HepG2 (cell line): ENCODE results near the gene TMEM269. TPM values are rescaled to one million over a fixed set of nuclear protein-coding genes. Genes with fewer than 3 reads are reported as not detected.

Experiments
- ATAC-seq: fragments of 200-7000 bp; cut with Tn5 transposase; 3 replicates; pipeline ENCODE4 v1.9.1; 2020; ENCODE audit warnings: mild to moderate bottlenecking, moderate library complexity
- BruUV-seq: library from RNA; stranded (reverse); fragments of 400-500 nt; replicated peaks from 2 replicates; lab custom pipeline; 2021; lab: Mats Ljungman, UMichigan
- CTCF ChIA-PET: fragments of 300-600 bp; formaldehyde crosslinking; extraction: SDS; loops from one replicate; lab custom pipeline; 2021; ENCODE audit warnings: low total read pairs, inconsistent platforms, low intra/inter-chr PET ratio; lab: Yijun Ruan, JAX
- POLR2A ChIA-PET: fragments of 350-600 bp; sonication (Branson Sonifier 250); formaldehyde crosslinking; loops from one replicate; lab custom pipeline; 2020; ENCODE audit warnings: antibody characterized with exemption, inconsistent platforms; lab: Yijun Ruan, JAX
- DNase-seq: peaks from one replicate; pipeline ENCODE4 v3.0.0-alpha.2; 2015; ENCODE audit warnings: low spot score
- FAIRE-seq: peaks from 3 replicates; lab custom pipeline; 2011; peaks lifted over from hg19 to GRCh38; lab: Jason Lieb, UNC
- H2AFZ ChIP-seq: one replicate; pipeline ENCODE4 v1.6.1; 2011; ENCODE audit warnings: low read length, inconsistent platforms
- H3K27ac ChIP-seq: fragments of 300-600 bp; 3 replicates; pipeline ENCODE4 v1.8.0; 2011; ENCODE audit warnings: mixed run types, mild to moderate bottlenecking, mixed read lengths, low read length, inconsistent platforms; ENCODE audit not compliant: insufficient read depth; ENCODE audit errors: extremely low read length
- H3K27me3 ChIP-seq, 2 experiments: fragments of 200-600 bp in 1 of 2; 2 replicates in 1 of 2; 3 replicates in 1 of 2; pipeline versions ENCODE4 v1.6.0 to v1.8.0; 2011; ENCODE audit warnings: low read length in 2 of 2, mild to moderate bottlenecking in 2 of 2, moderate library complexity in 2 of 2, inconsistent platforms in 1 of 2; ENCODE audit not compliant: insufficient read depth in 2 of 2, control insufficient read depth in 1 of 2
- H3K36me3 ChIP-seq, 2 experiments: fragments of 200-600 bp in 1 of 2; replicated peaks in 1 of 2; 2 replicates in 1 of 2; 3 replicates in 1 of 2; pipeline versions ENCODE4 v1.5.1 to v1.8.0; 2011; ENCODE audit warnings: low read length in 2 of 2, inconsistent platforms in 1 of 2; ENCODE audit not compliant: insufficient read depth in 2 of 2, control insufficient read depth in 1 of 2
- H3K4me1 ChIP-seq: 2 replicates; pipeline ENCODE4 v1.5.1; 2012; ENCODE audit warnings: low read length, inconsistent platforms; ENCODE audit not compliant: insufficient read depth
- H3K4me2 ChIP-seq: 2 replicates; pipeline ENCODE4 v1.6.0; 2011; ENCODE audit warnings: low read depth, low read length, inconsistent platforms
- H3K4me3 ChIP-seq, 3 experiments: fragments of 200-600 bp in 1 of 3; sonication (generic), shearing (Covaris generic) in 1 of 3; replicated peaks in 1 of 3; 2 replicates each; pipeline ENCODE4 v1.5.1; 2011 to 2016; ENCODE audit warnings: low read length in 3 of 3, inconsistent platforms in 2 of 3, low read depth in 2 of 3, mild to moderate bottlenecking in 2 of 3, control low read depth in 1 of 3, mixed read lengths in 1 of 3; ENCODE audit not compliant: insufficient read depth in 1 of 3
- H3K79me2 ChIP-seq: one replicate; pipeline ENCODE4 v1.6.1; 2011; ENCODE audit warnings: low read length, inconsistent platforms; ENCODE audit not compliant: insufficient read depth
- H3K9ac ChIP-seq: 2 replicates; pipeline ENCODE4 v1.6.0; 2011; ENCODE audit warnings: mild to moderate bottlenecking, low read depth, low read length, inconsistent platforms; ENCODE audit not compliant: insufficient read depth
- H3K9me3 ChIP-seq: 2 replicates; pipeline ENCODE4 v1.5.1; 2012; ENCODE audit warnings: mild to moderate bottlenecking, low read length
- H4K20me1 ChIP-seq: 2 replicates; pipeline ENCODE4 v1.6.0; 2011; ENCODE audit warnings: inconsistent platforms, mild to moderate bottlenecking, low read length, moderate library complexity; ENCODE audit not compliant: insufficient read depth
- BORCS8-MEF2B ChIP-seq: sonication (generic); formaldehyde crosslinking; IDR thresholded peaks from 2 replicates; pipeline ENCODE4 v1.8.0; 2022; ENCODE audit warnings: mild to moderate bottlenecking, missing genetic modification reagents
- CC2D1A ChIP-seq: sonication (generic); formaldehyde crosslinking; IDR thresholded peaks from 2 replicates; pipeline ENCODE4 v1.8.1; 2023; ENCODE audit warnings: mild to moderate bottlenecking, missing genetic modification reagents
- HOXA7 ChIP-seq: sonication (generic); formaldehyde crosslinking; IDR thresholded peaks from 2 replicates; pipeline ENCODE4 v1.8.1; 2022; ENCODE audit warnings: mild to moderate bottlenecking, missing genetic modification reagents, moderate library complexity
- SMARCE1 ChIP-seq: fragments of 450-650 bp; IDR thresholded peaks from 2 replicates; pipeline ENCODE4 v1.6.1; 2017; ENCODE audit warnings: borderline replicate concordance
- ZNF879 ChIP-seq: sonication (generic); formaldehyde crosslinking; IDR thresholded peaks from 2 replicates; pipeline ENCODE4 v1.8.1; 2023; ENCODE audit warnings: missing genetic modification reagents
- ZSCAN30 ChIP-seq: sonication (generic); formaldehyde crosslinking; IDR thresholded peaks from 2 replicates; pipeline ENCODE4 v1.5.0; 2020; ENCODE audit warnings: mild to moderate bottlenecking, missing genetic modification reagents
- WGBS: methylation state at CpG from one replicate; pipeline ENCODE4 v1.1.6; 2017; ENCODE audit warnings: low lambda C conversion rate; 5-methylcytosine and 5-hydroxymethylcytosine counted together
- in situ Hi-C: cut with HindIII; loops from 2 replicates; pipeline ENCODE4 v1.10.0; 2017; ENCODE audit warnings: low pct_unique_long_range_greater_than_20kb; ENCODE audit not compliant: extremely low pct_ligation_motif_present
- intact Hi-C: fragments of 100-400 bp; cut with micrococcal nuclease; formaldehyde crosslinking; loops from one replicate; pipeline ENCODE4 v1.10.0; 2022; ENCODE audit not compliant: unreplicated experiment
- polyA plus RNA-seq, 8 experiments: library from polyadenylated mRNA; depleted of rRNA in 3 of 8; stranded (reverse) in 7 of 8; unstranded in 1 of 8; fragments of >200 nt; fragmentation: Illumina TruSeq in 4 of 8; extraction: Trizol in 4 of 8; gene quantifications; 2 replicates each; pipeline versions ENCODE4 v1.2.1 to v1.2.3, GENCODE V29; 2011 to 2016; ENCODE audit warnings: low read depth in 4 of 8, missing spikeins in 1 of 8, mixed read lengths in 1 of 8; ENCODE audit not compliant: insufficient read depth in 1 of 8
- total RNA-seq, 5 experiments: library from RNA; depleted of rRNA; stranded (reverse); fragments of >200 nt; fragmentation: Illumina TruSeq; extraction: Trizol; gene quantifications; 2 replicates each; pipeline ENCODE4 v1.2.3, GENCODE V29; 2016; ENCODE audit warnings: low read depth in 1 of 5
- TF ChIP-seq, protein P1 (sequence below): sonication (generic); formaldehyde crosslinking; IDR thresholded peaks from 2 replicates; pipeline ENCODE4 v1.5.1; 2020; ENCODE audit warnings: missing genetic modification reagents, mild to moderate bottlenecking, borderline replicate concordance
- TF ChIP-seq, protein P2 (sequence below): sonication (generic); formaldehyde crosslinking; IDR thresholded peaks from 2 replicates; pipeline ENCODE4 v1.5.1; 2020; ENCODE audit warnings: missing genetic modification reagents, mild to moderate bottlenecking, borderline replicate concordance

TMEM269 gene
- total and polyA plus RNA-seq, 2 of the 13 experiments (the other 11 are each of a cell fraction or from before 2014, with no cell fraction given) = 0.15 to 0.21 TPM

- peaks cover 29 to 63% of the 10 kb centered on the region in 2 experiments for H3K36me3 ChIP-seq
- intact Hi-C loops = loop anchor here (5.0 to 10.0 kb wide), 2 partner anchors 236 to 414 kb away; partner anchors contain the start of gene FOXJ3
Measured at GRCh38 chr1:42748461-42749410, 36.1 kb upstream of the TMEM269 start.

More at GRCh38 chr1:42748461-42749410, 36.1 kb upstream of the TMEM269 start:
- H3K79me2 ChIP-seq = no peaks in the 10 kb centered on the region
- H3K9me3 ChIP-seq = no peaks in the 10 kb centered on the region
- H3K4me1 ChIP-seq = peaks cover 12% of the 10 kb centered on the region
- DNase-seq = no peak
- no peak overlapping the region for H3K4me3 ChIP-seq
- FAIRE-seq = no peak
- no peak overlapping the region for H3K27ac ChIP-seq
- 97% methylated on average over 14 of the region's 14 CpGs for WGBS
- no peak overlapping the region for H3K4me2 ChIP-seq
- H3K27me3 ChIP-seq = no peaks in the 10 kb centered on the region
- H3K9ac ChIP-seq = no peak overlapping the region
- TF ChIP-seq CC2D1A (no peak), ZSCAN30 (CRISPR knock-in tag) (no peak), SMARCE1 (no peak), HOXA7 (CRISPR knock-in tag) (no peak), BORCS8-MEF2B (CRISPR knock-in tag) (no peak), ZNF879 (CRISPR knock-in tag) (no peak)
- TF ChIP-seq, protein P1, sequence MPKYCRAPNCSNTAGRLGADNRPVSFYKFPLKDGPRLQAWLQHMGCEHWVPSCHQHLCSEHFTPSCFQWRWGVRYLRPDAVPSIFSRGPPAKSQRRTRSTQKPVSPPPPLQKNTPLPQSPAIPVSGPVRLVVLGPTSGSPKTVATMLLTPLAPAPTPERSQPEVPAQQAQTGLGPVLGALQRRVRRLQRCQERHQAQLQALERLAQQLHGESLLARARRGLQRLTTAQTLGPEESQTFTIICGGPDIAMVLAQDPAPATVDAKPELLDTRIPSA (CRISPR knock-in tag) = no peak
- TF ChIP-seq, protein P2, sequence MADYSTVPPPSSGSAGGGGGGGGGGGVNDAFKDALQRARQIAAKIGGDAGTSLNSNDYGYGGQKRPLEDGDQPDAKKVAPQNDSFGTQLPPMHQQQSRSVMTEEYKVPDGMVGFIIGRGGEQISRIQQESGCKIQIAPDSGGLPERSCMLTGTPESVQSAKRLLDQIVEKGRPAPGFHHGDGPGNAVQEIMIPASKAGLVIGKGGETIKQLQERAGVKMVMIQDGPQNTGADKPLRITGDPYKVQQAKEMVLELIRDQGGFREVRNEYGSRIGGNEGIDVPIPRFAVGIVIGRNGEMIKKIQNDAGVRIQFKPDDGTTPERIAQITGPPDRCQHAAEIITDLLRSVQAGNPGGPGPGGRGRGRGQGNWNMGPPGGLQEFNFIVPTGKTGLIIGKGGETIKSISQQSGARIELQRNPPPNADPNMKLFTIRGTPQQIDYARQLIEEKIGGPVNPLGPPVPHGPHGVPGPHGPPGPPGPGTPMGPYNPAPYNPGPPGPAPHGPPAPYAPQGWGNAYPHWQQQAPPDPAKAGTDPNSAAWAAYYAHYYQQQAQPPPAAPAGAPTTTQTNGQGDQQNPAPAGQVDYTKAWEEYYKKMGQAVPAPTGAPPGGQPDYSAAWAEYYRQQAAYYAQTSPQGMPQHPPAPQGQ (CRISPR knock-in tag) = no peak
- ChIA-PET CTCF (no interaction called here), POLR2A (no interaction called here)
- in situ Hi-C loops = loop anchor here (5.0 to 25.0 kb wide), 3 partner anchors 176 to 604 kb away; partner anchors contain the start of gene FOXJ3
- H2AFZ ChIP-seq = no peak overlapping the region
- H4K20me1 ChIP-seq = no peaks in the 10 kb centered on the region
- no TSS peak for BruUV-seq
- ATAC-seq = no peak
